GM18870 (cell line): ENCODE data around the gene FSTL5.
"Not testable (repeated sequence)": the region's sequence is repeated elsewhere in the genome, so short reads cannot be mapped to it uniquely, and the experiment has no call there.

Experiments used
- ATAC-seq: cut with Tn5 transposase; IDR thresholded peaks from one replicate; pipeline ENCODE4 v1.9.1; 2021; ENCODE audit warnings: moderate library complexity; ENCODE audit not compliant: unreplicated experiment

Gene FSTL5

DNA sequence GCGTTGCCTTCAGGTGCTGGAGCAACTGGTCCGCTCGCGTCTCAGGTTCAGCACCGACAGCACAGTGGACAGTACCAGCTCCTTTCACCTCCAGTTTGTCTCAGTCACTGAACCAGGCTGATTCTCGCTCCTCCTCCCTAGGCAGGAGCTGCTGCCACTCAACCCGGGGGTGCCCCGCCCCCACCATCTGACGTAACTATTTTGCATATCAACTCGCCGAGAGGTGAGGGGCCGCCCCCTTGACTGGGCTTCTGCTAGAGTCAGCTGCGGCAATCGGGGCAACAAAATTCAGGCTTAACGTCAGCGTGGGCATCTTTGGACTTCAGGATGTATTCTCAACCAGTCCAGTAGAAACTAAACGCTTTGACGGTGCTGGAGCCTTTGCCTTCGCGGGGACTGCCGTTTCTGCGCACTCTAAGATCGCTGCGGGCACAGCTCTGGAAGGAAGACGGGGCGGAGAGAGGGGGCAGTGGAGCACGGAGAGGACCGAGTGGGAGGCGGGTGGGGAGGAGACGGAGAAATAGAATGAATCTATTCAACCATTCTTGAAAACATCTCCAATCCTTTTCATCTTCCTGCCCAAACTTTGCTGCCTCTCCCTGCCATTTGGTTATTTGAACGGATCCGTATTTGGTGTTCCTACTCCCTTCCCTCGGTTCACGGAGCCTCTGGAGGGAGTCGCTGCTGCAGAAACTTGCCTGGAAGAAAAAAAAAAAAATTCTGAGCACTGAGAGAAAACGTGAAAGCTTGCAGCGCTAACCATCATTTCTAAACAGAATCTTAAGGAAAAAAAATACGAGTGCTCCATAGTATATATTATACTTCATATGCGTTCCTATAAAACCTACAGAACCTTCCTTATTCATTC, at the start of gene FSTL5:
Gene FSTL5 (minus strand): TSS at position 109 of the 868 bp plus-strand sequence. CDS start 52,604 bp downstream, outside the sequence.
- ATAC-seq, result peak; percentile 90

DNA sequence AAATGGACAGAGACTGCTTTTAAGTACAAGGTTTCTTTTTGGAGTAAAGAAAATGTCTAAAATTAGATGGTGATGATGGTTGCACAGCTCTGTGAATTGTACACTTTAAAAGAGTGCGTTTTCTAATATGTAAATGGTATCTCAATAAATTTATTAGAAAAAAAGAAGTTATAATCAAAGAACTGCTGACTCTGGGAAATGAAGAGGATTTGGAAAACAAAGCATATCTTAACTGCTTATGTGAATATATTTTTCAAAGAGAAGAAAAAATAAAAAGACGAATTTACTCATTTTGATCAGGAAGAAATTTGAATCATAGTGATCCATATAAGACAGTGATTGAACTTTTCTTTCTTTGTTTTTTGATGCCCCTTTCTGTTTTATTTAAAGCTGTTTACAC, 45.9 kb upstream of the FSTL5 start:
- ATAC-seq, result no peak

DNA sequence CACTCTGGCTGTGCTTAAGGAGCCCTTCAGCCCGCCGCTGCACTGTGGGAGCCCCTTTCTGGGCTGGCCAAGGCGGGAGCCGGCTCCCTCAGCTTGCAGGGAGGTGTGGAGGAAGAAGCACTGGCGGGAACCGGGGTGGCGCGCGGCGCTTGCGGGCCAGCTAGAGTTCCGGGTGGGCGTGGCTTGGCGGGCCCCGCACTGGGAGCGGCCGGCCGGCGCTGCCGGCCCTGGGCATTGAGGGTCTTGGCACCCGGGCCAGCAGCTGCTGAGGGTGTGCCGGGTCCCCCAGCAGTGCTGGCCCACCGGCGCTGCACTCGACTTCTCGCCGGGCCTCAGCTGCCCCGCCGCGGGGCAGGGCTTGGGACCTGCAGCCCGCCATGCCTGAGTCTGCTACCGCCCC, 39.7 kb upstream of the FSTL5 start:
- not testable (repeated sequence) for ATAC-seq

DNA sequence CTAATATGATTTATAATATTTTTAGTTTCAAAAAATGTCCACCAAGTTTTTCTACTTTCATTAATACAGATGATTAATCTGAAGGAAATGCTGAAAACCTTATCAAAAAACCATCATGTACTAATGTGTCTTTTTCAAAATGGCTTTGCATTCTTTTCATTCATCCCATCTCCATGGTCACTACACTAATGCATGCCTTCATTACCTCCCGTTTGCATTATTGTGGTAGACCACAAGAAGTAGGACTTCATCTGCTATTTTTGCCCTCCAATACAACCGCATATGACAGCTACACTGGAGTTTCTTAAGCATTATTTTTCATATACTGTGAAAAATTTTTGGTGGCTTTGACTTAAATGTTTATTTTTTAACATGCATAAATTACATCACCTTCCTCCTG, 37.9 kb upstream of the FSTL5 start:
- no peak for ATAC-seq

DNA sequence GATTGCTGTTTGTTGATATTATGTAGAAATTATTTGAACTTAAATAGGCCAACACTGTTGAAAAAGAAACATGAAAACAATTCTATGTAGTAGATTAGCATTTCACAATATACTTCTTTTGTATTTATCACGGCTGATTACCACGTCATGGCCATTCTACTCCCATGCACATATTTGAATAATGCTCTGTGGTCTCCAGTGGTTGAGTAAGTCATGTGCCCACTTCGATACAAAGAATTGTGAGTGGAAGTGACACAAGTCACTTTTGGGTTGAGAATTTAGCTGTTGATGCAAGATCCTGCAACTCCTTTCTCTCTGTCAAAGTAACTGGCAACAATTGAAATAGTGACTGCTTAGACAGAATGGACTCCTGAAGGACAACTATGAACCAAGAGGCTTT, 6.7 kb upstream of the FSTL5 start:
- ATAC-seq, result no peak

DNA sequence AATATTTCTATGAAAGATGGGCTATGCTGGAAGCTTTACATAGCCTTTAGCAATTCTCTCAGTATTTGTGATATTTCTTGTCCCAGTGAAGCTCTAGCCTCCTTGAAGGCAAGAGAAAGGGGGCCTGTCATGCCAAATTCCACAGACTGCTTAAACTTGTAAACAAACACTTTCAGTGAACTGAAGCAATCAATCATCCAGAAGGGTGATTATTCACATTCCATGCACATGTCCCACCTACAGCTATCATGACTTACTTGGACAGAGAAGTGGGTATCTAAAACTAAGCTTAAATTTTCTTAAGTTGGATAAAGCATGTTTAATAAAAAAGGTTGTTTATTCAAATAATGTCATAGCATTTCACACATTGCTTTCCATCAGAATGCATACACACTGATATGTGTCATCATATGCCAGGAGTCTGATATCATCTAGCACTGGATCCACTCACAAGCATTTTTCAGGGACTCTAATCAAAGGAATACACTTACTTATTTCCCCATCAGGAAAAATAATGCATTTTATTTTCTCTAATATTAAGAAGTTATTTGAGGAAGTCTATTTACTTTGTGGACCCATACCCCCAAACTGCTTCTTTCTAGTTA, 1.2 kb upstream of the FSTL5 start:
- no peak for ATAC-seq

DNA sequence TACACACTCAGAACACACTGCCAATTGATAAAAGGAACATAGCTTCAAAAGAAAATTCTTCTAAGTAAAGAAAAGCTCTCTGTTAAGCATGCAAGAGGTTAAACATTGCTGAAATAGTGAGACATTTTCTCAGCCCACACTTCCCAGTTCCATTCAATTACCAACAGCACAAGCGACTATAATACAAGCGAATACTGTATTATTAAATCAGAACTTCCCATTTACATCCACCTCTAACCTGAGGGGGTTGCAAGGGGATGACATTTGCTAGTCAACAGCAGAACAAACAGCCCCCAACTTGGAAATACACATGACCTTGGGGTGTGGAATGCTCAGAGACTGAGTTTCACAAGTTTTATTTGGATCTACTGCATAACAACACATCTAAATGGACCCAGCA, 1.1 kb downstream of the FSTL5 start:
- ATAC-seq, result no peak

DNA sequence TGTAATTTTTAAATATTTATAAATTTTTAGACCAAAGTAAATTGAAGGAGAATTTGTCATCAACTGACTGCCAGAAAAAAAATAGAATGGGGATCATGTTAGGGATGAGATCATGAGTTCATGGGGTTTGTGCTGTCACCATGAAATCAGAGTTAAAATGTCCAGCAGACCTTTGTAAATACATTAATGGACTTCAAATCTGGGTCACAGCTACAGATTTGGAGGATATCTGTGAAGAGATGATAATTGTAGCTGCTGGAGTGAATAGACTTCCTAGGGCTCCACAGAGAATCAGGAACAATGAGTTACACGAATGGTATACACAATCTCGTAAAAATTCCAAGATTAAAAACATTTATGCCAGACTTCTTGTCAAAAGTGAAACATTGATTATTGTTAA, 6.6 kb downstream of the FSTL5 start:
- ATAC-seq, result no peak

DNA sequence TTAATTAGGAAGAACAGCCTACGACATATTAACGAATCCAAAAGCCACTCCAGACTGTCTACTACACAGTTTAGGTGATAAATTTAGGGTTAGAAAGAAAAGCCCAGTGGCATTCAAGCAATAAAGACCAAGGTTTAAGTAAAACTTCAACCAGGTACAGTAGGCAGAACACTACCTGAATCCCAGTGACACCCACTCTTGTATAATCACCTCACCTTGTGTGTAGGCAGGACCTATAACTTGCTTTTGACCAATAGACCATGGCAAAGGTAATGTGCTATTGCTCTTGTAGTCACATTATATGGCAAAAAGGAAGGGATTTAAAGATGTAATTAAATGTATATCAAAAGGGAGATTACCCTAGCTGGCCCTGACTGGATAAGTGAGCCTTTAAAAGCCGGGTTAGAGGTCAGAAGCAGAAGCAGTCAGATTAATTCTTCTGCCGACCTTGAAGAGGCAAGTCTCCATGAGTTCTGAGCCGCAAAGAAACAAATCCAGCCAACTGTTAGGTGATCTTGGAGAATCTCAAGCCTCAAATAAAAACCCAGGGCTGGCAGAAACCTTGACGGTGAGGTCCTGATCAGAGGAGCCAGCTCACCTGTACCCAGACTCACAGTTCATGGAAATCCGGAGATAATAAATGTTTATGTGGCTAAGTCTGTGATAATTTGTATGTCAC, 8.8 kb downstream of the FSTL5 start:
- no peak for ATAC-seq

DNA sequence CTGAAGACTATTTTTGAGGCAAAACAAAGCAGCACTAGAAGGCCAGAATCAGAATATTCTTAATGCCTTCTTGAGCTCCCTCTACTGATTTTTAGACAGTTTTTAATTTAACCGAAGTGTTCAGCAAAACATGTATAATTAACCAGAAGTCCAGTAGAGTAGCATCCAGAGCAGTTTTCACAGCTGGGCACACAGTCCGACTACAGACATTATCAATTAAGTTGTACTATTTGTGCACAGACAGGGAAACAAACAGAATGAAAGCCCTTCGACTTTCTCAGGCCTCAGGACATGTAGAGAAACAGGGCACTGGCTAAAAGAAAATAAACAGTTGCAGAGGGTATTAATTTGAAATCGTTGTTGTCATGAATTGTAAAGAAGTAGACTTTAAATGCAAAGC, 11.9 kb downstream of the FSTL5 start:
- ATAC-seq, result no peak

DNA sequence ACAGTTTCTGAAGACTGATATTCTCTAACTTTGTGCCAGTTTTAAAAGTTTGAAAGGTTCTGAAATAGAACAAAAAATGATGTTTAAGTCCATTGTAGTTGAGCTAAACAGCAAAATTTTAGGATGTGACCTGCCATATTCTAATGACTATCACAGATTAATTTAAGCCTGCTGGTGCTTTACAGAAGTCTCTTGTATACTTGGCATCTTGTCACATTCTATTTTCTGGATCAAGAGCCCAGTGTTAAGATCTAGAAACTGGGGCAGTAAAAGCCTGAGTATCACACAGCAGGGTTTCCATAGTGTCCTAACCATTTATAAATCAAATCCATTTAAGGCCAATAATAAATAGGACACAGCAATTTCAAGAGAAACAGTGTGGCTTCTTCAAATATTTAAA, 12.4 kb downstream of the FSTL5 start:
- no peak for ATAC-seq

DNA sequence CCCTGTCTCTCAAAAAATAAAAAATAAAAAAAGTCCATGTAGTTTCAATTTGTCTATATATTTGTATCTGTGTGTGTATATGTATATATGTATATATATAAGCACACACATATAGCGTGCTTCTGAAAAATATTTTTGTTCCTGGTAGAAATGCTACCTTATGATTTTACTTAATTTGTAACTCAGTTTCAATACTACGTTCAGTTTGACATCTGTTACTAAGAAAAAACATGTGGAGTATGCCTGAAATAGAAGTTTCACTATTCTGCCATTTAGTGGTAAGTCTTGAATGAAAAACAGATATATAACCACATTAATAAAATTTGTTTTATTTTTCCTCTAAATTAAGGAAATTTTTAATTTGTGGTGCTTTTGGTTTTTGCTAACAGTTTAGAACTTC, 14.2 kb downstream of the FSTL5 start:
- no peak for ATAC-seq

DNA sequence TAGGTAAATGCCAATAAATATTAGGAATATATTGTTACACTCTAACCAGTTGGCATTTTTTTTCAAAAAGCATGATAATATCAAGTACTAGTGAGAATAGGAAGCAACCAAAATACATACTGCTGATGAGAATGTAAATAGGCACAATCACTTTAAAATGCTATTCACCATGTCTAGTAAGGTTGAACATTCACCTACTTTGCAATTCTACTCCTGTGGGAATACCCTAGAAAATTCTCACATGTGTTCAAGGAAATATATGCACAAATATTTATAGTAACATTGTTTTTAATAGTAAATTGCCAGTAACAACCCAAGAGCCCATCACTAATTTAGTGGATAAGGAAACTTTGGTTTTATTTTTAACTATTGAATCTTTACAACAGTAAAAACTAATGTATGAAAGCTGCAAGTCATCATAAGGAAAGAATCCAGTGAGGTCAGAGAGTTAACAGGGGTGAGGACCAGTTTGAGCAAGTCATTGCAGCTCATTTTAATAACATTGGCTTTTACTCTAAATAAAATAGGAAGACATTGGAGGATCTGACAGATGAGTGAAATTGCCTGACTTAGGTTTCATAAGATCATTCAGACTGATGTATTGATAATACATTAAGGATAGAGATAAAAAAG, 23.6 kb downstream of the FSTL5 start:
- no peak for ATAC-seq

DNA sequence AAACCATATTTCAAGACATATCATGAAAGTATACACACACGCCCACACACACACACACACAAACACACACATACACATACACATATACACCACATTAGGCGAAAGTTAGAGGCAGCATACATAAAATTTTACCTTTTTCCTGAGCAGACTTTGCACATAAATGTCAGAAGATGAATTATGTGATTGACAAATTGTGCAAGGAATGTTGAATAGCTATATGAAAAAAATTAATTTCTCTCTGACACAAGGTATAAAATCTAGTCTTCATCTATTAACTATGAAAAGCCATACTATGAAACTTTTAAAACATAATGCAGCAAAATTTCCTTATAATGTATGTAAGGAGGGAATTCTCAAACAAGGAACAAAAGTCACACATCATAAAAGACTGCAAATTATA, 24.4 kb downstream of the FSTL5 start:
- ATAC-seq, result no peak

DNA sequence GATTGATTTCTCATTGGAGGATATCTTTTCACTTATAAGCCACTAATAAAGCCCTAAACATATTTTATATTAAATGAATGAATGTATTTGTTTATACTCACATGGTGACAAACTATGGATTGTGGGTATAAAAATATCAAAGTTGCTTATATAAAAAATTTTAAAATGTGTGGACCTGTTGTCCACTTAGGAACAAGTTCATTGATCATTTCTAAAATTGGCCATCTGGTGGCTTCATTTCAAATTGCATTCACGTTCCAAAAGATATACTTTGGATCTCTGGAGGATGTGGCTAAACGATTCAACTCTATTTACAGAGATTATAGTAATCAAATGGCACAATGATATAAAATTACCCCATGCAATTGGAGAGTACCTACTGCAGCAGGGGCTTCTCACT, 32.5 kb downstream of the FSTL5 start:
- ATAC-seq, result no peak

DNA sequence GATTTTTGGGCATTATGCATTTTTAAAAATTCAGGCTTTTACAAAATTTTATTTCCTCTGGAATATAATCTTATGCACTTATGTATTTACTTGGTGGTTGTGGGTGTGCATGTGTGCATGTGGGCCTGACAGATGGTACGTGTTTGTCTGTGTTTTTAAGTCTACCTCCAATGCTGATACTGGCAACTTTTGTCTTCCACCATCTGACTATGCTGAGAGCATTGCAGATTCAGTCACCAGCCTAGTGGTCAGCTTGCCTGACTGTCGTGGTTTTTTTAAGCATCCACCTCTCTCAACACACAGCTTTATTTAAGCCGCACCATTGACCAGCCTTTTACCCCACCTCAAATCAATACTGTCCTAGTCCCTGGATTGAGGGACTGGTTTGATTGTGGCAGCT, 37.1 kb downstream of the FSTL5 start:
- ATAC-seq, result no peak

DNA sequence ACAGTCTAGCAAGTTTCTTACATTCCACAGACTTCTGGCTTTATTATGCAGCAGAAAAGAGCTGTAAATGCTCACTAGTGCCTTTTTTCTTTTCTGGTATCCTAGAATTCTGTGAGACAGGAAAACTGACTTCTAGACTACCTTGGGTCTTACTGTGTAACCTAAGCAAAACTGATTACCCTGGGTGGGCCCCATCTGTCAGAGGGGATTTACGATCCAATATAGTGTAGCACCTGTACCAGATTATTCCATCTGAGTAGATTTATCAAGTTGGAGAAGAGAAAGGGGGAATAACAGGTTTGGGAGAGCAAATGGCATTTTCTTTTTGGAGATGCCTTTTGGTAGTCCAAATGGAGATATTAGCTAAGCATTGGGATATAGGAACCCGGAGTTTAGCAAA, 46.7 kb downstream of the FSTL5 start:
- no peak for ATAC-seq

DNA sequence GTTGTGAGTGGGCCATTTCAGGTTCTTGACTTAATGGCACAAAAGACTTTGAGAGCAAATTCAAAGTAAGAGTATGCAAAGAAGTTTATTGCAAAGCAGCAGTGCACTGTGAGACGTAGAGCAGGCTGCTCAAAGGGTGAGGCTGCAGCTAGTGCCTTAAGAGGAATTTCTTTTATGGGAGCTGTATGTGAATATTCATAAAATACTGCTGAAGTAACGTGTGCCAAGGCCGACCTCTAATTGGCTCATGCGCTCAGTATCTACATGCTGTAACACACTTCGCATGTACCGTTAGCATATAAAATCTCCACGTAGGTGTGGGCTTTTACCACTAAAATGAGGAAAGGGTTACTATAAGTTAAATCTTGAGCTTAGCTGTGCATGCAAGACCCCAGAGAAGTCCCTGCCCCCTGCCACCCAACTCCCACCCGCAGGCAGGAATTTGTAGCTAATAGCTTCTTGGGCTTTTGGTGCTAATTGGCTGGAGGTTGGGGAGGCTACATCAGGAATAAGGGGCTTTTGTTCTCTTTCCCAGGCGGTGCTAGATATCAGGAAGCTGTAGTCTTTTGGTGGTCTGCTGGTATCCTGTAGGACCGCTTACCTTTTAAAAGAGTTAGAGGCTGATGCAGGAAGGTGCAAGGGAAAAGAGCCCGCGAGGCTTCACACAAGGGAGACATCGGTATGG, 47.6 kb downstream of the FSTL5 start:
- ATAC-seq, result no peak

DNA sequence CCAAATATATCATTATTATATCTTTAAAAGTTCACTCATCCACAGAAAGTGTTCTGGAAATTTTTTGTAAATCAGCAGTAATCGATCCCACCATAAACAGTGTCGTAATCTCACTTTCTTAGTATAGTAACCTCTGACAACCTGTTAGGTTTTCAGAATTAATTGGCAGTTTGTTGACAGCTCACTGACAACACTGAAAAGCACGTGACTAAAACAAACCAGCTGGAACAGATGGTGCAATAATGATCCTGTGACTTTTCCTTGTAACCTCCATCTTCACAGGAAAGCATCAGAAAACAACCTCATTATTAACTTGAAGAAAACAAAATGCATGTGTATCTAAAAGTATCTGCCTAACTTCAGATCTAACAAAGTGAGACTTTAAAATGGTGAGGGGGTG, 48.5 kb downstream of the FSTL5 start:
- no peak for ATAC-seq

DNA sequence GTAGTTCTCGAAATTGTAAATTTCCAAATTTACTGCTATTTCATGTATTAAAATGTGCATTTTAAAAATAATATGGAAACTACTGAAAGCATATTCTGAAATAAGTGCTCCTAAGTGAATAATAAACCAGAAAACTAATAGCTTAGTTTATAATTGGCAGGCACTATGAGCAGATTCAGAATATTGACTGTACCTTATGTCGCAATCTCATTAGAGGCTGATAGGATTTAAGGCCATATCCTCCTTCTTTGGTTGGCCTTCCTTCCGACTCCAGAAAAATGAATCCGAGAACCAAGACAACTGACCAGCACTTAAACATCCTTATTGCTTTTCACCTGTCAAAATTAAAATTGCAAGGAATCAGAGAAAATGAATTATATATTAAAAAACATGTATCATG, 52.7 kb downstream of the FSTL5 start:
- ATAC-seq, result no peak
